ENCODE measurements around the gene CLEC11A.

Gene CLEC11A

DNA sequence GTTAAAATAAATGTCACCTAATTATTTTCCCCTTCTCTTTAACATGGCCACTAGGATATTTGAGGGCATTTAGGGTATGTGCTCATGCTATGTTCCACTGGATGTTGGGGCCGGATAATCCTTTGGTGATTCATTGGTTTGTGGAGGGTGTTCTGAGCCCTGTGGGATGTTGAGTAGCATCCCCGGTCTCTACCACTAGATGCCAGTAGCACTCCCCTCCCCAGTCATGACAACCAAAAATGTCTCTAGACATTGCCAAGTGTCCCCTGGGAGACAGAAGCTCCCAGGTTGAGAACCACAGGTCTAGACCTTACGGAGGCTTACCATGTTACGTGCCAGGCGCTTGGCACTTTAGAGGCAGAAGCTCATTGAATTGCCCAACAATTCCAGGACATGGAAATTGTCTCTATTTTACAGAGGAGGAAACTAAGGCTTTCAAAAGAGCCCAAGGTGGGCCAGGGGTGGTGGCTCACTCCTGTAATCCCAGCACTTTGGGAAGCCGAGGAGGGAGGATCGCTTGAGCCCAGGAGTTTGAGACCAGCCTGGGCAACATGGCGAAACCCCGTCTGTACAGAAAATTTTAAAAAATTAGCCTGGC is 17.6 kb upstream of the CLEC11A start:
- peak; percentile 25 for DNase-seq

GRCh38 chr19:50706387-50706786 is 16.8 kb upstream of the CLEC11A start:
- DNase-seq: no peak

- DNase-seq: no peak
Observed at GRCh38 chr19:50708179-50708879, 14.8 kb upstream of the CLEC11A start.

GRCh38 chr19:50710094-50710493 is 13.1 kb upstream of the CLEC11A start:
- DNase-seq: no peak

GRCh38 chr19:50710612-50711011 is 12.6 kb upstream of the CLEC11A start:
- no peak for DNase-seq

DNA sequence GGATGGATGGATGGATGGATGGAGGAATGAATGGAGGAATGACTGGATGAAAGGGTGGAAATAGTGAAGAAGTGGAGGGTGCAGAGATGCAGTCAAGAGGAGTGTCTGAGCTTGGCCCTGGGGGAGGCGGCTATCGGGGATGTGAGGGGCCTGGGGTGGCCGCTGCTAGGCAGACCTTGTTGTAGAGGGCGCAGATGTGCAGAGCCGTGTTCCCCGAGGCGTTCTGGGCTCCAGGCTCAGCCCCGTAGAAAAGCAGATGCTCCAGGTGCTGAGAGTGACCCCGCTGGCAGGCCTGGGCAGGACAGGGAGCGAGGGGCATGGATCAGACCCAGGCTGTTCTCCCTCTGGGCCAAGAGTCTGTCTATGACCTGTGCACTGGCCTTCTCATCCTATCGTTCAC is 12.0 kb upstream of the CLEC11A start:
- no peak for DNase-seq

- DNase-seq: no peak
Observed at GRCh38 chr19:50711805-50712204, 11.4 kb upstream of the CLEC11A start.

GRCh38 chr19:50712833-50713232 is 10.3 kb upstream of the CLEC11A start:
- no peak for DNase-seq

GRCh38 chr19:50713556-50714236 is 9.5 kb upstream of the CLEC11A start:
- DNase-seq: no peak

- no peak for DNase-seq
Observed at GRCh38 chr19:50716178-50717025, 6.8 kb upstream of the CLEC11A start.

DNA sequence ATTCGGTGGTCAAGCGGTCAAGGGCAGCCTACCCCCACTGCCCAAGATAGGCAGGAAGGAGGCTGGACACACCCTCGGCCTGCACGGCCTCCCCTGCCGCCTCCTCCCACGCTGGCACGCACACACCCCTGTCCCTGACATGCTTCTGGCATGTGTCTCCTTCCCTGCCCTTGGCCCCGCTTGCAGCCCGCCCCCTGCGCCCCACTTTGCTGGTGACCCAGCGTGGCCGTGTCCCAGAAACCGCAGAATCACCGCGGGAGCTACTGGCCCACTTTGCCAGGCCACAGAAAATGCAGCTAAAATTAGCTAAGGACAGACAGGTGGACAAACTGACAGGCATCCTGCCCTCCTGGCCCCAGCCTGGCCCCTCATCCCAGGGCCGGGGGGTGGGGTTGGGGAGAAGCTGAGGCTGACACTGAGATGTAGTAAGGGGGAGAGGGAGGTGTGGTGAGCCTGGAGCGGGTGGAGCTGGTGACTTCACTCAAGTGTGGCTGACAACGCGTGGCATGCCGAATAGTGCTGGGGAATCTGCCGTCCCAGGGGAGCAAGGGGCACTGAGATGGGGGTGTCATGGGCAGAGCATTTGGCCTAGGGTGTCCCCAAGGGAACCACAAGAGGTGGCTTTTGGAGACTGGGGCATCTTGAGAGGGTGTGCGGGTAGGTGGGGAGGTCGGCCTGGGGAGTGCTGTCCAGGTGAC is 6.0 kb upstream of the CLEC11A start:
- no peak for DNase-seq

DNA sequence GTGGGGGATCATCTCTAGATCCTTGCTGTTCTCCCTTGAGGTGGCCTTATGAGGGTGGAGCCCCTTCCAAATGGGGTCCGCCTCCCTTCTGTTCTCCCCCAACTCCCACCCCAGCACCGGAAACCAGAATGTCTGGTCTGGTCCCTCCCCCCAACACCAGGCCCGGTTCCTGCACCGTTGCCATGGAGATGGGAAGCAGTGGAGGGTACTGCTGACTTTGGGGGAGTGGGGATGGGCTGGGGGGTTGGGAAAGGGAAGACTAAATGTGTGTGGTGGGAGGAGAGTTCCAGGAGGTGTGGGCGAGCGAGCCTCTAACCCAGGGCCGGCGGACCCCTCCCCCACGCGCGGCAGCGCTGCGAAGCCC is 5.3 kb upstream of the CLEC11A start:
- no peak for DNase-seq

DNA sequence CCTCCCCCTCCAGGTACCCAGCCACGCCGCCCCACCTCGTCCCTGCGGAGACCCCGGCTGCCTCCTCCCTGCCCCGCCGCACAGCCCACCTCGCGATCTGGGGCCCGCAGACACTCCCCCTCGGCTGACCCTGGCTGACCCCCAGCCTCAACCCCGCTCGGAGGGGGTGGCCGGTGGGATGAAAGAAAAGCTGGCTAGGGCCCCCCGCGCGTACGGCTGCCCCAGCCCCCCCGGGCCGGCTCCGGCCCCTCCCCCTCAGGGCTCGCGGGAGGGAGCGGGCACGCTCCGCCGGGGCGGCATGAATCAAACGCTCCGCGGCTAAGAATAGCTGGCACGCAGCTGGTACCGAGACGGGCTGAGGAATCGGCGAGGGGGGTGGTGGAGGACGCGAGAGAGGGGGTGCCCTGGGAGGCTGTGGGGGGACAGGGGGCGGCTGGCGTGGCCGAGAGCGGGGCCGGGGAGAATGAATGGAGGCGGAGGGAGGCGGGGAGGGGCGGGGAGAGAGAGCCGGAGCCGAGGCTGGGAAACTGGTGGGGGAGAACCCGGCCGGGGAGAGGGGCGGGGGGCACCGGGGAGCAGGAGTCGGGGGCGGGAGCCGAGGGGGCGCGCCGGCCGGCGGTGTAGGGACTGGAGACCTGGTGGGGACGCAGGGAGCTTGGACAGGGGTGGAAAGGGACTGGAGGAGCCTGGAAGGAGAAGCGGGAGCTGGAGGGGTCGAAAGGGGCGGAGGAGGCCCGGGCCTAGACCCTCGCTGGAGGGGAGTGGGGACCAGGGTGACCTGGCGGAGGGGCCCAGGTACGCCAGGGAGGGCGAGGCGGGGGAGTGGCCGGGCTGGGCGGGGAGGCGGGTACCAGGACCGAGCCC is 4.7 kb upstream of the CLEC11A start:
- DNase-seq: peak; percentile 46

DNA sequence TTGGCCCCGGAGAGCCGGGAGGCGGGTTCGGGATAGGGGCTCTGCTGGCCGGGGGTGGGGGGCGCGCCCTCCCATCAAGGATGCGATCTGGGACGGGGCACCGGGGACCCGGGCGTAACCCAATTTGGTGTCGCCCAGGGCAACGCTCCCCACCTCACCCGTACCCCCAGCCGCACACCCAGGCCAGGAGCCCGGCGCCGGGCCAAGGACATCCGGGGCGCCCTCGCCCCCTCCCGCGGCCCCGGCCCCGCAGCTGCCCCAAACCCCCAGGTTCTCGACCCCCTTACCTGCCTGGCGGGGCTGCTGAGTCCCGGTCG is 4.1 kb upstream of the CLEC11A start:
- DNase-seq: no peak

- DNase-seq: no peak
Observed at GRCh38 chr19:50719566-50719965, 3.6 kb upstream of the CLEC11A start, which contains the start of gene SHANK1. Gene SHANK1, minus strand, starts transcription at chr19:50719802. Its CDS starts 2,883 bp downstream, at chr19:50716919.

GRCh38 chr19:50720181-50720920 is 2.8 kb upstream of the CLEC11A start:
- no peak for DNase-seq

DNA sequence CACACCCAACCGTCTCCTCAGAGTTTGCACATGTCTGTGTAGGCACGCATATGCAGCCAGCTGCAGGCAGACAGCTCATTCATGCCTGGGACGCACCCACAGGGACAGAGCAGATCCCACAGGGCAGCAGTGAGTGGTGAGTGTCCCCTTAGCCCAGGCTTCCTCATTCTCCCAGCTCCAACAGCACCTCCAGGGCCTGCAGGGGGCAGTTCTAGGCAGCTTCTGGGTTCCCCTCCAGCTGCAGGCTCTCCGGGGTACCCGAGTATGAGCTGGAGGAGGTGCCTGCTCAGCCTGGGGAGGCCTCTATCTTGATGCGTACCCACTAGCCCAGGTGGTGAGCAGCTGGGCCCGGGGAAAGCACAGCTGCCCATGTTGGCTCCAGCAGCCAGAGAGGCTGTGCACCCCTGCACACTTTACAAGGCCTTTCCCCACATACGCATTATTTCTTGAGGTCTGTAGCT is 2.2 kb upstream of the CLEC11A start:
- no peak for DNase-seq

DNA sequence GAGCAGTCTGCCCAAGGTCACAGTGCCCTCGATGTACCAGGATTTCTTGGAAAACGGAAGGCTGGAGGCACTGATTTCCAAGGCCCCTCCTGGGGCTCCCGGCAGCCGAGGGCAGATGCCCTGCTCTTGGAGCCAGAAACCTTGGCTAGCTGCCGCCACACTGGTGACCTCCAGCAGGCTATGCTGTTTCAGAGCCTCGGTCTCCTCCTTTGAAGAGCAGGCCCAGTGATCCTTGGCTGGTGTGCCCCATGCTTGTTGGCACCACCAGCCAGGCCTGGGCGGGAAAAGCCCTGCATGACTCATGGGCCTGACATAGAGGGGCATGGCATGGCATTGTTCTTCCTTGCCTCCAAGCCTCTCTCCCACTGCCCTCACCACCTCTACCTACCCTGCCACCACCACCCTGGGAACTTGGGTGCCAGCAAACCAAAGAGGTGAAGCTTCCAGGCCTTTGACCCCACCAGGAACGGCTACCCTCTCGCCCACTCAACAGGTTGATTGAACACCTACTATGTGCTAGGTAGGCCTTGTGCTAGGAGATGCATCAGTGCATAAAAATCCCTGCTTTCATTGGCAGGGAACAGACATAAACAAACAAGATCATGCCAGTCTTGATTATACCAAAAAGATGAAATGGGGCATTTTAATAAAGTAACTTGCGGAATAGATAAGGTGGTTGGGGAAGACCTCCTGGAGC is 1.6 kb upstream of the CLEC11A start:
- DNase-seq: no peak

- DNase-seq: no peak
Observed at GRCh38 chr19:50722201-50723013, 757 bp upstream of the CLEC11A start.
